Coronary artery (tissue), 2 donors: ENCODE results near the gene WFS1.

ENCODE experiments used
- DNase-seq: peaks from one replicate; pipeline ENCODE4 v3.0.0-alpha.2; 2017; ENCODE audit warnings: low spot score
- H3K27ac ChIP-seq, 2 donors: fragments of 200-600 bp; sonication (generic); one replicate each; pipeline ENCODE4 v1.5.1; 2016 to 2019
- H3K4me3 ChIP-seq: fragments of 200-600 bp; sonication (generic); 2 replicates; pipeline ENCODE4 v1.5.1; 2016; ENCODE audit warnings: mild to moderate bottlenecking, moderate library complexity
- CTCF ChIP-seq: fragments of 200-600 bp; sonication (generic); IDR thresholded peaks from one replicate; pipeline ENCODE4 v1.5.1; 2019; ENCODE audit warnings: antibody characterized with exemption

Gene WFS1

GRCh38 chr4:6262847-6263487 is 6.7 kb upstream of the WFS1 start:
- DNase-seq: no peak

GRCh38 chr4:6263526-6264224 is 6.0 kb upstream of the WFS1 start:
- no peak overlapping the region for H3K4me3 ChIP-seq
- TF ChIP-seq CTCF: no peak
- DNase-seq: no peak
- H3K27ac ChIP-seq: no peak overlapping the region

More at GRCh38 chr4:6262847-6263487, 6.7 kb upstream of the WFS1 start:
- no peak for TF ChIP-seq CTCF
- H3K27ac ChIP-seq: no peak overlapping the region
- no peak overlapping the region for H3K4me3 ChIP-seq

- no peak for DNase-seq
- TF ChIP-seq CTCF: peak; percentile 42
- Histone ChIP-seq H3K4me3 (no peak overlapping the region), H3K27ac (no peak overlapping the region)
These were observed 5.5 kb upstream of the WFS1 start for GRCh38 chr4:6264225-6264540.

- no peak for DNase-seq
- Histone ChIP-seq H3K27ac (no peak overlapping the region), H3K4me3 (no peak overlapping the region)
- TF ChIP-seq CTCF: no peak
These were observed 4.1 kb upstream of the WFS1 start for GRCh38 chr4:6265546-6265945.

- DNase-seq: no peak
- TF ChIP-seq CTCF: no peak
- Histone ChIP-seq H3K4me3 (no peak overlapping the region), H3K27ac (no peak overlapping the region)
These were observed 2.1 kb upstream of the WFS1 start for GRCh38 chr4:6267573-6267972.

GRCh38 chr4:6268650-6269615 is 717 bp upstream of the WFS1 start:
- DNase-seq: no peak
- no peak for TF ChIP-seq CTCF
- H3K4me3 ChIP-seq: peak overlapping the region; percentile 90
- peak overlapping the region in 1 of 2 donors; percentile 97 for H3K27ac ChIP-seq
